HL-60 (cell line): ENCODE results near the gene CAMTA1.

Experiments used
- DNase-seq, 2 experiments: peaks; one replicate each; pipeline ENCODE4 v3.0.0-alpha.2; 2010 to 2020; ENCODE audit warnings: low read depth in 1 of 2, low spot score in 1 of 2
- H3K27ac ChIP-seq: fragments of 250-450 bp; sonication (Bioruptor Pico); replicated peaks from 2 replicates; pipeline ENCODE4 v1.5.1; 2020; ENCODE audit warnings: mild to moderate bottlenecking, moderate library complexity
- H3K27me3 ChIP-seq: fragments of 250-450 bp; sonication (Bioruptor Pico); 2 replicates; pipeline ENCODE4 v1.5.1; 2021; ENCODE audit warnings: mild to moderate bottlenecking, moderate library complexity; ENCODE audit not compliant: insufficient read depth, poor library complexity, severe bottlenecking
- H3K4me3 ChIP-seq: replicated peaks from 2 replicates; pipeline ENCODE4 v1.5.1; 2011; ENCODE audit warnings: mild to moderate bottlenecking, control low read depth, low read length; ENCODE audit not compliant: insufficient read depth
- GABPA ChIP-seq: IDR thresholded peaks from 2 replicates; pipeline ENCODE4 v1.6.1; 2012; ENCODE audit warnings: low read depth
- POLR2AphosphoS5 ChIP-seq: IDR thresholded peaks from 2 replicates; pipeline ENCODE4 v1.6.1; 2012; ENCODE audit warnings: low read depth
- REST ChIP-seq: IDR thresholded peaks from 2 replicates; pipeline ENCODE4 v1.6.1; 2012; ENCODE audit warnings: low read depth; ENCODE audit not compliant: insufficient replicate concordance
- SPI1 ChIP-seq: IDR thresholded peaks from 2 replicates; pipeline ENCODE4 v1.6.1; 2012; ENCODE audit warnings: low read depth, mild to moderate bottlenecking, borderline replicate concordance
- TF ChIP-seq, protein P1 (sequence below): IDR thresholded peaks from one replicate; pipeline ENCODE4 v1.5.1; 2011; ENCODE audit warnings: low read length, control low read depth, inconsistent platforms; ENCODE audit not compliant: insufficient read depth

CAMTA1 gene

GRCh38 chr1:7117399-7118281 is 332.4 kb downstream of the CAMTA1 start:
- Histone ChIP-seq H3K4me3 (no peak overlapping the region), H3K27me3 (no peaks in the 10 kb centered on the region), H3K27ac (no peak overlapping the region)
- TF ChIP-seq, protein P1, sequence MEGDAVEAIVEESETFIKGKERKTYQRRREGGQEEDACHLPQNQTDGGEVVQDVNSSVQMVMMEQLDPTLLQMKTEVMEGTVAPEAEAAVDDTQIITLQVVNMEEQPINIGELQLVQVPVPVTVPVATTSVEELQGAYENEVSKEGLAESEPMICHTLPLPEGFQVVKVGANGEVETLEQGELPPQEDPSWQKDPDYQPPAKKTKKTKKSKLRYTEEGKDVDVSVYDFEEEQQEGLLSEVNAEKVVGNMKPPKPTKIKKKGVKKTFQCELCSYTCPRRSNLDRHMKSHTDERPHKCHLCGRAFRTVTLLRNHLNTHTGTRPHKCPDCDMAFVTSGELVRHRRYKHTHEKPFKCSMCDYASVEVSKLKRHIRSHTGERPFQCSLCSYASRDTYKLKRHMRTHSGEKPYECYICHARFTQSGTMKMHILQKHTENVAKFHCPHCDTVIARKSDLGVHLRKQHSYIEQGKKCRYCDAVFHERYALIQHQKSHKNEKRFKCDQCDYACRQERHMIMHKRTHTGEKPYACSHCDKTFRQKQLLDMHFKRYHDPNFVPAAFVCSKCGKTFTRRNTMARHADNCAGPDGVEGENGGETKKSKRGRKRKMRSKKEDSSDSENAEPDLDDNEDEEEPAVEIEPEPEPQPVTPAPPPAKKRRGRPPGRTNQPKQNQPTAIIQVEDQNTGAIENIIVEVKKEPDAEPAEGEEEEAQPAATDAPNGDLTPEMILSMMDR = no peak
- TF ChIP-seq GABPA (no peak), POLR2AphosphoS5 (no peak), REST (no peak), SPI1 (no peak)
- no peak for DNase-seq

- TF ChIP-seq SPI1 (no peak), POLR2AphosphoS5 (no peak), GABPA (no peak), REST (no peak)
- TF ChIP-seq, protein P1 = no peak
- Histone ChIP-seq H3K4me3 (no peak overlapping the region), H3K27me3 (no peaks in the 10 kb centered on the region), H3K27ac (no peak overlapping the region)
- DNase-seq = no peak
These were observed 333.9 kb downstream of the CAMTA1 start for GRCh38 chr1:7119156-7119555.

DNA sequence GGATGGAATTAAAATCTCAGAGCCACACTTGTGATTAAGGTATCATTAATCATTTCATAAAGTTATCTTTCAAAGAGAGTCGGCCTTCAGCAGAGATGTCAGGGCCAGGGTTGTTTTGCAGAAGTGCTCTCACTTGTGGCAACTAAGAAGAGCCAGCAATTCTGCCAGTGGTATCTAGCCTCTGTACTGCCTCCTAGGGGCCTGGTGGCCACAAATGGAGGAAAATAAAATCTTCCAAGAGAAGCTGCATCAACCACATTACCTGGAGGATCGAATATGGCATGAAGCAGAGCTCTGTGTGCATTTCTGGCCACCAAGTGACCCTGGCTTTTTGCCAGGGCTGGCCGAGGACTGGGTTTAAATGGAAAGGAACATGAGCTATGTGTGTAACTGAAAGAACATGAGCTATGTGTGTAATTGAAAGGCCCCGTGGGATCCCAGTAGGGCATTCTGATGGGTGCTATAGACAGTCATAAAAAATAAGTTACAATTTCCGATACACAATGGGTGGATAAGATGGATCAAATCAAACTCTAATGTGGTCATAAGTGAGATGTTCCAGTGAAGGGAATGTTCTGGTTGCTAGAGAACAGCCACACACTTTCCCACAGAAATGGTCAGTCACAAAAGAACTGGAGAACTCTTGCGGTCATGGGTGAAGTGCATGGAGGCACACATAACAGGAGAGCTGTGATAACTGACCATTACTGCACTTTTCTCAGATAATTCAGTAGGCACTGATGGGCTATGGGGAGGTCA is 335.8 kb downstream of the CAMTA1 start:
- no peak for DNase-seq
- TF ChIP-seq SPI1 (no peak), GABPA (no peak), REST (no peak), POLR2AphosphoS5 (no peak)
- TF ChIP-seq, protein P1 = no peak
- no peak overlapping the region for H3K4me3 ChIP-seq
- H3K27me3 ChIP-seq = no peaks in the 10 kb centered on the region
- no peak overlapping the region for H3K27ac ChIP-seq
